Body of pancreas (tissue), 4 donors: ENCODE measurements around the gene PRR7.

Source experiments
- POLR2A ChIP-seq, 3 donors: fragments of 450-650 bp; IDR thresholded peaks; one replicate each; pipeline ENCODE4 v1.6.1; 2016; ENCODE audit warnings: antibody characterized with exemption in 3 of 3, mild to moderate bottlenecking in 2 of 3
- TF ChIP-seq, protein P1 (sequence below), 7 experiments: fragments of 450-650 bp in 4 of 7; fragments of 200-600 bp in 3 of 7; sonication (generic) in 3 of 7; IDR thresholded peaks; one replicate each; pipeline ENCODE4 v1.5.1; 2016 to 2019; ENCODE audit warnings: antibody characterized with exemption in 7 of 7

DNA sequence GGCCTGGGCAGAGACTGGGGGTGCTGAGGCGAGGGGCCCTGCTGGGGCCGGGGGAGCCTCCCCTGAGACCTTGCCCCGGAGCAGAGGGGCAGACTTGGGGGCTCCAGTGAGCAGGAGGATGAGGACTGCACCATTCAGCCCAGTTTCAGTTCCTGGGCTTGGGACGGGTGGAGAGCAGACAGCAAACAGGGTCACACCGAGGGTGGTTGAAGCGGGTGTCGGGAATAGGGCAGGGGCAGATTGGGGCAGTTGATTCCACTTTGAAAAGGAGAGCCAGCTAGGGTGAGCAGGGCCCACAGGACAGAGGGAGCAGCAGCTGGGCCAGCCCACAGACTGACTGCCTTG, 15.7 kb upstream of the PRR7 start:
- TF ChIP-seq, protein P1, sequence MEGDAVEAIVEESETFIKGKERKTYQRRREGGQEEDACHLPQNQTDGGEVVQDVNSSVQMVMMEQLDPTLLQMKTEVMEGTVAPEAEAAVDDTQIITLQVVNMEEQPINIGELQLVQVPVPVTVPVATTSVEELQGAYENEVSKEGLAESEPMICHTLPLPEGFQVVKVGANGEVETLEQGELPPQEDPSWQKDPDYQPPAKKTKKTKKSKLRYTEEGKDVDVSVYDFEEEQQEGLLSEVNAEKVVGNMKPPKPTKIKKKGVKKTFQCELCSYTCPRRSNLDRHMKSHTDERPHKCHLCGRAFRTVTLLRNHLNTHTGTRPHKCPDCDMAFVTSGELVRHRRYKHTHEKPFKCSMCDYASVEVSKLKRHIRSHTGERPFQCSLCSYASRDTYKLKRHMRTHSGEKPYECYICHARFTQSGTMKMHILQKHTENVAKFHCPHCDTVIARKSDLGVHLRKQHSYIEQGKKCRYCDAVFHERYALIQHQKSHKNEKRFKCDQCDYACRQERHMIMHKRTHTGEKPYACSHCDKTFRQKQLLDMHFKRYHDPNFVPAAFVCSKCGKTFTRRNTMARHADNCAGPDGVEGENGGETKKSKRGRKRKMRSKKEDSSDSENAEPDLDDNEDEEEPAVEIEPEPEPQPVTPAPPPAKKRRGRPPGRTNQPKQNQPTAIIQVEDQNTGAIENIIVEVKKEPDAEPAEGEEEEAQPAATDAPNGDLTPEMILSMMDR (IDR thresholded peaks at IDR 0.05): no peak
- no peak for TF ChIP-seq POLR2A (IDR thresholded peaks at IDR 0.05)
